GM23338 (cell line): ENCODE measurements around the gene ACHE. TPM values are rescaled to one million over a fixed set of nuclear protein-coding genes. Genes with fewer than 3 reads are reported as not detected.

Experiments used
- ATAC-seq: fragments of 200-7000 bp; cut with Tn5 transposase; 3 replicates; pipeline ENCODE4 v1.9.1; 2020
- DNase-seq: peaks from one replicate; pipeline ENCODE4 v3.0.0-alpha.2; 2015; ENCODE audit warnings: low spot score
- H2AFZ ChIP-seq: fragments of 200-600 bp; sonication (generic); 2 replicates; pipeline ENCODE4 v1.8.0; 2016; ENCODE audit warnings: antibody characterized with exemption, mild to moderate bottlenecking, moderate library complexity
- H3F3A ChIP-seq: fragments of 200-600 bp; sonication (generic); replicated peaks from 2 replicates; pipeline ENCODE4 v1.8.0; 2017; ENCODE audit warnings: antibody characterized with exemption, mixed run types, low read depth
- H3K27ac ChIP-seq: fragments of 200-600 bp; sonication (generic); 2 replicates; pipeline ENCODE4 v1.6.1; 2016; ENCODE audit warnings: low read depth
- H3K27me3 ChIP-seq: fragments of 200-600 bp; sonication (generic); 2 replicates; pipeline ENCODE4 v1.8.0; 2016; ENCODE audit warnings: mild to moderate bottlenecking, mixed run types, moderate library complexity; ENCODE audit not compliant: insufficient read depth
- H3K36me3 ChIP-seq: fragments of 200-600 bp; sonication (generic); 2 replicates; pipeline ENCODE4 v1.8.0; 2016; ENCODE audit warnings: mild to moderate bottlenecking; ENCODE audit not compliant: insufficient read depth
- H3K4me1 ChIP-seq: fragments of 200-600 bp; sonication (generic); 2 replicates; pipeline ENCODE4 v1.8.0; 2016; ENCODE audit warnings: mild to moderate bottlenecking, moderate library complexity; ENCODE audit not compliant: insufficient read depth
- H3K4me2 ChIP-seq: fragments of 200-600 bp; sonication (generic); 2 replicates; pipeline ENCODE4 v1.7.1; 2017; ENCODE audit warnings: mixed run types
- H3K4me3 ChIP-seq: fragments of 200-600 bp; sonication (generic); 2 replicates; pipeline ENCODE4 v1.6.1; 2016; ENCODE audit warnings: mixed run types
- H3K79me2 ChIP-seq: fragments of 200-600 bp; sonication (generic); replicated peaks from 2 replicates; pipeline ENCODE4 v1.8.0; 2017; ENCODE audit warnings: mild to moderate bottlenecking; ENCODE audit not compliant: insufficient read depth
- H3K9me2 ChIP-seq: fragments of 200-600 bp; sonication (generic); 2 replicates; pipeline ENCODE4 v1.8.0; 2017; ENCODE audit not compliant: insufficient read depth
- H4K20me1 ChIP-seq: fragments of 200-600 bp; sonication (generic); replicated peaks from 2 replicates; pipeline ENCODE4 v1.8.0; 2017; ENCODE audit warnings: mild to moderate bottlenecking; ENCODE audit not compliant: insufficient read depth
- H3K27ac Mint-ChIP-seq: 2 replicates; pipeline ENCODE4 v1.8.0; 2020; ENCODE audit warnings: inconsistent platforms, mild to moderate bottlenecking, moderate library complexity, mixed read lengths
- H3K27me3 Mint-ChIP-seq: 3 replicates; pipeline ENCODE4 v1.8.0; 2022; ENCODE audit warnings: low read depth, mild to moderate bottlenecking, moderate library complexity, mixed read lengths, inconsistent platforms; ENCODE audit not compliant: insufficient read depth, poor library complexity
- H3K36me3 Mint-ChIP-seq: 3 replicates; pipeline ENCODE4 v1.8.0; 2021; ENCODE audit warnings: low read depth, mild to moderate bottlenecking, inconsistent platforms, moderate library complexity, mixed read lengths
- H3K4me1 Mint-ChIP-seq: 3 replicates; pipeline ENCODE4 v1.8.0; 2020; ENCODE audit warnings: mild to moderate bottlenecking, inconsistent platforms, mixed read lengths
- H3K4me3 Mint-ChIP-seq: 3 replicates; pipeline ENCODE4 v1.8.0; 2021; ENCODE audit warnings: moderate library complexity, mild to moderate bottlenecking, inconsistent platforms, mixed read lengths
- H3K9me3 Mint-ChIP-seq: 3 replicates; pipeline ENCODE4 v1.8.0; 2020; ENCODE audit warnings: moderate library complexity, mild to moderate bottlenecking, inconsistent platforms, mixed read lengths
- CREB1 ChIP-seq: fragments of 250-450 bp; sonication (Bioruptor Pico); IDR thresholded peaks from 2 replicates; pipeline ENCODE4 v1.5.0; 2020; ENCODE audit warnings: low read depth, mild to moderate bottlenecking, moderate library complexity
- EZH2 ChIP-seq: fragments of 200-600 bp; sonication (generic); IDR thresholded peaks from one replicate; pipeline ENCODE4 v1.8.0; 2017; ENCODE audit warnings: antibody characterized with exemption, mild to moderate bottlenecking, low read depth; ENCODE audit not compliant: unreplicated experiment
- EZH2phosphoT487 ChIP-seq: fragments of 200-600 bp; sonication (generic); IDR thresholded peaks from one replicate; pipeline ENCODE4 v1.8.1; 2018; ENCODE audit warnings: antibody characterized with exemption; ENCODE audit not compliant: unreplicated experiment
- JUNB ChIP-seq: IDR thresholded peaks from one replicate; pipeline ENCODE4 v1.6.1; 2016; ENCODE audit warnings: antibody characterized with exemption; ENCODE audit not compliant: unreplicated experiment
- NANOG ChIP-seq: IDR thresholded peaks from 2 replicates; pipeline ENCODE4 v1.6.1; 2016; ENCODE audit warnings: antibody characterized with exemption, borderline replicate concordance
- POLR2AphosphoS5 ChIP-seq: IDR thresholded peaks from 2 replicates; pipeline ENCODE4 v1.6.1; 2016; ENCODE audit warnings: antibody characterized with exemption, low read depth
- REST ChIP-seq: IDR thresholded peaks from one replicate; pipeline ENCODE4 v1.6.1; 2018; ENCODE audit warnings: antibody characterized with exemption; ENCODE audit not compliant: unreplicated experiment
- STAT1 ChIP-seq: IDR thresholded peaks from one replicate; pipeline ENCODE4 v1.6.1; 2016; ENCODE audit warnings: antibody characterized with exemption; ENCODE audit not compliant: unreplicated experiment
- ZNF114 ChIP-seq: fragments of 250-450 bp; sonication (Bioruptor Pico); IDR thresholded peaks from 2 replicates; pipeline ENCODE4 v1.5.0; 2020; ENCODE audit warnings: mild to moderate bottlenecking, moderate library complexity
- ZNF331 ChIP-seq: fragments of 250-450 bp; sonication (Bioruptor Pico); IDR thresholded peaks from 2 replicates; pipeline ENCODE4 v1.5.0; 2020; ENCODE audit warnings: low read depth, mild to moderate bottlenecking, moderate library complexity
- ZNF462 ChIP-seq: fragments of 250-450 bp; sonication (Bioruptor Pico); IDR thresholded peaks from 2 replicates; pipeline ENCODE4 v1.5.0; 2020; ENCODE audit warnings: mild to moderate bottlenecking, moderate library complexity
- polyA plus RNA-seq: library from polyadenylated mRNA; unstranded; fragments of >200 nt; fragmentation: Nextera tagmentation; extraction: Ambion mirVana; gene quantifications from 2 replicates; pipeline ENCODE4 v1.2.1, GENCODE V29; 2016
- total RNA-seq: library from RNA; depleted of rRNA; stranded (reverse); fragments of >200 nt; shearing (Covaris generic); gene quantifications from 2 replicates; pipeline ENCODE4 v1.2.3, GENCODE V29; 2014
- TF ChIP-seq, protein P1 (sequence below), 2 experiments: fragments of 200-600 bp in 1 of 2; sonication (generic) in 1 of 2; conservative IDR thresholded peaks; 2 replicates each; pipeline versions ENCODE4 v1.5.1 to v1.6.1; 2016 to 2017; ENCODE audit warnings: antibody characterized with exemption in 2 of 2, low read depth in 2 of 2, mild to moderate bottlenecking in 2 of 2, moderate library complexity in 1 of 2
- TF ChIP-seq, protein P2 (sequence below): IDR thresholded peaks from 2 replicates; pipeline ENCODE4 v1.6.1; 2016; ENCODE audit warnings: antibody characterized with exemption

ACHE gene
- total and polyA plus RNA-seq, 2 experiments from 2014 or later = 3.6 to 3.7 TPM

GRCh38 chr7:100891568-100892247 lies 4.0 kb downstream of the ACHE start:
- no peak for ATAC-seq
- Mint-ChIP-seq H3K27ac (peak overlapping the region; percentile 8), H3K36me3 (peaks cover 22% of the 10 kb centered on the region), H3K27me3 (peaks cover 48% of the 10 kb centered on the region), H3K4me3 (peak overlapping the region; percentile 87), H3K4me1 (peaks cover 42% of the 10 kb centered on the region), H3K9me3 (peaks cover 4% of the 10 kb centered on the region; the same call in 2 of the 3 replicates)
- peaks cover 8% of the 10 kb centered on the region; the same call in 1 of the 2 replicates for H4K20me1 ChIP-seq
- peaks cover 17% of the 10 kb centered on the region for H3K79me2 ChIP-seq
- 0 out of 2 replicates have a peak overlapping the region, but pooled peaks have one; percentile 1 for H2AFZ ChIP-seq
- peaks cover 18% of the 10 kb centered on the region for H3K4me1 ChIP-seq
- H3K27me3 ChIP-seq = peaks cover 26% of the 10 kb centered on the region
- H3K27ac ChIP-seq = peak overlapping the region; percentile 98
- H3F3A ChIP-seq = peaks cover 27% of the 10 kb centered on the region
- H3K36me3 ChIP-seq = peaks cover 8% of the 10 kb centered on the region
- TF ChIP-seq CREB1 (CRISPR knock-in tag) (no peak), EZH2phosphoT487 (no peak), ZNF114 (CRISPR knock-in tag) (no peak), ZNF462 (CRISPR knock-in tag) (no peak), NANOG (no peak), EZH2 (no peak), ZNF331 (CRISPR knock-in tag) (no peak), POLR2AphosphoS5 (no peak), JUNB (no peak), REST (no peak), STAT1 (no peak)
- TF ChIP-seq, protein P1, sequence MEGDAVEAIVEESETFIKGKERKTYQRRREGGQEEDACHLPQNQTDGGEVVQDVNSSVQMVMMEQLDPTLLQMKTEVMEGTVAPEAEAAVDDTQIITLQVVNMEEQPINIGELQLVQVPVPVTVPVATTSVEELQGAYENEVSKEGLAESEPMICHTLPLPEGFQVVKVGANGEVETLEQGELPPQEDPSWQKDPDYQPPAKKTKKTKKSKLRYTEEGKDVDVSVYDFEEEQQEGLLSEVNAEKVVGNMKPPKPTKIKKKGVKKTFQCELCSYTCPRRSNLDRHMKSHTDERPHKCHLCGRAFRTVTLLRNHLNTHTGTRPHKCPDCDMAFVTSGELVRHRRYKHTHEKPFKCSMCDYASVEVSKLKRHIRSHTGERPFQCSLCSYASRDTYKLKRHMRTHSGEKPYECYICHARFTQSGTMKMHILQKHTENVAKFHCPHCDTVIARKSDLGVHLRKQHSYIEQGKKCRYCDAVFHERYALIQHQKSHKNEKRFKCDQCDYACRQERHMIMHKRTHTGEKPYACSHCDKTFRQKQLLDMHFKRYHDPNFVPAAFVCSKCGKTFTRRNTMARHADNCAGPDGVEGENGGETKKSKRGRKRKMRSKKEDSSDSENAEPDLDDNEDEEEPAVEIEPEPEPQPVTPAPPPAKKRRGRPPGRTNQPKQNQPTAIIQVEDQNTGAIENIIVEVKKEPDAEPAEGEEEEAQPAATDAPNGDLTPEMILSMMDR (conservative IDR thresholded peaks at IDR 0.05; ENCODE audit: low read depth in 2 of 2) = no peak
- TF ChIP-seq, protein P2, sequence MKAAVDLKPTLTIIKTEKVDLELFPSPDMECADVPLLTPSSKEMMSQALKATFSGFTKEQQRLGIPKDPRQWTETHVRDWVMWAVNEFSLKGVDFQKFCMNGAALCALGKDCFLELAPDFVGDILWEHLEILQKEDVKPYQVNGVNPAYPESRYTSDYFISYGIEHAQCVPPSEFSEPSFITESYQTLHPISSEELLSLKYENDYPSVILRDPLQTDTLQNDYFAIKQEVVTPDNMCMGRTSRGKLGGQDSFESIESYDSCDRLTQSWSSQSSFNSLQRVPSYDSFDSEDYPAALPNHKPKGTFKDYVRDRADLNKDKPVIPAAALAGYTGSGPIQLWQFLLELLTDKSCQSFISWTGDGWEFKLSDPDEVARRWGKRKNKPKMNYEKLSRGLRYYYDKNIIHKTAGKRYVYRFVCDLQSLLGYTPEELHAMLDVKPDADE = no peak
- peak overlapping the region; percentile 97 for H3K4me2 ChIP-seq
- no peaks in the 10 kb centered on the region for H3K9me2 ChIP-seq
- no peak for DNase-seq
- H3K4me3 ChIP-seq = peak overlapping the region; percentile 90
